GM19193 (cell line): Measurements from ENCODE around the gene VOPP1.

ENCODE experiments used
- POLR2A ChIP-seq: IDR thresholded peaks from 4 replicates; pipeline ENCODE4 v1.6.1; 2011; ENCODE audit not compliant: insufficient read depth, insufficient read length; ENCODE audit errors: extremely low read depth

The VOPP1 gene

DNA sequence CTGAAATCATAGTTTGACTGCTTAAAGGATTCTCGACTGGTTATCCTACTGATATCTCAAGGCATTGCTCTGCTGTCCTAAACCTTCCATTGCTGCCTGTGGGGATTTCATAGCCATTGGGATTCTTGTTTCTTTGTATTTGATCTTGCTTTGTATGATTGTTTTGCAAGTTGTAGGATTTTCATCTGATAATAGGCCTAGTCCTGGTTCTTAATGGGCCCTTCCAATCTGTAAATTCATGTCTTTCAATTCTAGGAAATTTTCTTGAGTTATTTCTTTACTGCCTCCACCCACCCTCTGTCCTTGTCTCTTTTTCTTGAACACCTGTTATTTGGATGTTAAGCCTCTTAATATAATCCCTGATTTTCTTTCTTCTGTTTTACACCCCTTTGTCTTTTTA is 134.9 kb downstream of the VOPP1 start:
- no peak for TF ChIP-seq POLR2A

DNA sequence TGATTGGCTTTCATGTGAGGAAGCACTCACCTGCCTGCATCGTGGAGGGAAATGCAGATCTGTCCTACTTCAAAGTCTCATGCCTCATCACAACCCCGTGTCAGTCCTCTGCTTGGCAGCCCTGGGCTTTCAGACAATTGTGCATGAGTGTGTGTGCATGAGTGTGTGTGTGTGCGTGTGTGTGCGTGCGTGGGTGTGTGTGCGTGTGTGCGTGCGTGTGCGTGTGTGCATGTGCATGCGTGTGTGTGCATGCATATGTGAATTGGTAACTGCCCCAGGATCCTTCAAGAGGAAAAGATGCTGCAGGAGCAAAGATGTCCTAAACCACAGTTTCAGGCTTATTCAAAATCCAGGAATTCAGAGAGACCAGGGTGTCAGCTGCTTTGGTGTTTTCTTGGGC is 135.8 kb downstream of the VOPP1 start:
- no peak for TF ChIP-seq POLR2A

DNA sequence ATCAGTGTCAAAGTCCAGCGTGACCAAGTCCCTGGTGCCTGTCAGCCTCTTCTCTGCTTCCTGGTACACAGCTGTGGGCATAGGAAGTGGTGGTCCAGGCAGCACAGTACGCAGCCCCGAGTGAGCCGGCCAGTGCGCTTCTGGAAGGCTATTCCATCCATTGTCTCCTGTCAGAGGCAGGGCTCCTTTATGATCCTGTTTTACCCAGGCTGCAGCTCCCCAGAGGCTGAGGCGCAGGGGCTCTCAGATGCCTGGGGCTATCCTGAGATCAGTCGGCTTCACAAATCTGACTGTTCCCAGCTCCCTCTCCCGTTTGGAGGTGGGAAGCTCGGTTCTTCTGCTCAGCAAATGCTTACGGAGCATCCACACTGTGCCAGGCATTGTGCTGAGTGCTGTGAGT is 136.8 kb downstream of the VOPP1 start:
- no peak for TF ChIP-seq POLR2A

DNA sequence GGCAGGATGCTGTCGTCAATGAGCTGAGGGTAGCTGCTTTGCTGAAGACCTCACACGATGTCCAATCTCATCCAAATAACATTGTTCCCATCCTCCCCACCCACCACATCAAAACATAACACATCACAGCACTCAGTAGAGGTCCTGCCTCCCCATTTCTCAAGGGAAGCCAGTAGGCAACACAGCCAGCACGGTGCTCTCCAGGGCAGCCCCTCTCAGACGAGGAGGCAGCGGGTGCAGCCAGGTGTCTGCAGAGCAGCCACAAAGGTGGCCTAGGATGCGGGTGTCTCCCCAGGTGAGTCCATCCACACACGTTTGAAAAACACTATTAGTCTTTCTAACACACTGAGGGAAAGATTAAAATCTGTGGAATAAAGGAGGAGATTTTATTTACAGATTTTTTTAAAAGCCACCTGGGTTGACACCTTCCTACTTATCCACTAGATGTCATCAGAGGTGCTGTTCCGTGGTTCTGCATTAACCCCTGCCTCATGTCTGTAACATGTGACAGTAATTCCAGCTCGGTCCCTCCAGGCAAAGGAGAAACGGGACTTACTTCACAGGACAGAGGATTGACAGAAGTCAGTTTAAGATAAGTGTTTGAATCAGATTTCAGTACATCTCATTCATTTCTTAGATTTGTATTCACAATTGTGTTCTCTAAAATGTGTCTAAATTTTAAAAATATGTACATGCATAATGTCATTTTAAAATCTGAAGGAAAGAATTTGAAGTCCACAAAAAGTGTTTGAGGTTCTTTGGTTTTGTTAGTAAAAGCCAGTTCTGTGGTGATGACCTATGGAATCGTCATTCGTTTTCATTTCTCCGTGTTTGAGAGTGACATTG is 139.1 kb downstream of the VOPP1 start:
- TF ChIP-seq POLR2A: no peak

DNA sequence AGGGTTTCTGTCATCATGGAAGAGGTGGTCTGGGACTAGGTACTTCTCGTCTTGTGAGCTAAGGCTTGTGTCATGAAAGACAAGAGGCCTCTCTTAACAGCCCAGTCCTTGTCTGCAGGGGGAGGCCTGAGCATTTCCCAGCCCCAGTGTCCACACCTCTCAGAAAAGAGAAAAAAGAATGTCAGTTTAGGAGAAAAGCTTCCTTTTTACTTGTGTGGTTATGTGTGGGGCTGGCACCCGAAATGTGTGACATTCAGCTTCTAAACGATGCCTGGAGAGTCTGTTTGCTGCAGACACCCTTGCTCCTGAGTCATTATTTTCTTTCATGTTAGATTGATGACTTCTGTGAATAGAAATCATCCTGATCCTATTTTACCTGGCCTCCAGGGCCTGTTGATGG is 139.8 kb downstream of the VOPP1 start:
- no peak for TF ChIP-seq POLR2A

DNA sequence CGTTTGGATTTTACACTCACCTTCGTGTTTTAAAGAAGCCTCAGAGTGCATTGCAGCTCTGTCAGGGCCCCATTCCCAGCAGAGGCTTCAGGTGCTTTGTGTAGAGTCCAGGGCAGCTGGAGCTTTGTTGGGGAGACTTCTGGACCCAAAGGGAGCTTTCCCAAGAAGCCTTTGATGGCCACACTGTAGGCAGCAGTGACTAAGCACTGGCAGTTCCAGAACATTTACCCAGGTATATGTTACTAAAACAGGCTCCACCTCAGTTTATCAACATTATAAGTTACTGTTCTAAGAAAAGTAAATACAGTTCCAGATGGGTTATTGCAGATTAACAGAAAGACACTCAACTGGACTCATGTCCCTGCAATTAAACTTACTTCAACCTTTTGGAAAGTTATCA is 140.4 kb downstream of the VOPP1 start:
- TF ChIP-seq POLR2A: no peak

DNA sequence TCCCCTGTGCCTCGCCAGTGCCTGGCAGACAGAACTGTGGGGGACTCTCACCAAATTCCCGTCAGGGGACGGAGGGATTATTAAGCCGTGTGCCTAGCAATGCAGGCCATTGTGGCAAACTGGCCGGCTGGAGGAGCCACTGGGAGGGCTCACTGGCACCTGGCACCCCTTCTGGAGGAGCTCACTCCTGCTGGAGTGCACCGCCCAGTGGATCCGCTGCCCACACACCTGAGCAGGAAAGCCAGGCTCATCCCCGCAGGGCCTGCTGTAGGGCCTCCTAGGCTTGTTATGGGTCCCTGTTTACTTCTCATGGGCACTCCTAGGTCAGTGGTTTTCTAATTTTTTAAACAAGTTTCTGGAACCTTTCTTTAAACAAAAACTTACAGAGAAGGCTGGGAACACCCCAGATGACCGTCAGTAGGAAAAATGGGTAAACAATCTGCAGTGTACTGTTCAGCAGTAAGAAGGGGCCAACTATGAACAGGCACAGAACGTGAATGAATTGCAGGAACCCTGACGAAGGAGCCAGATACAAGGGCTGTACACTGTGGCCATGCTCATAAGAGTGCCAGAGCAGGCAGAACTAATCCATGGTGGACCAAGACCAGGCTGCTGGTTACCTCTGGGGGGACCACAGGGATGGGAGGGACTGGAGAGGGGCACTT is 142.3 kb downstream of the VOPP1 start:
- no peak for TF ChIP-seq POLR2A

DNA sequence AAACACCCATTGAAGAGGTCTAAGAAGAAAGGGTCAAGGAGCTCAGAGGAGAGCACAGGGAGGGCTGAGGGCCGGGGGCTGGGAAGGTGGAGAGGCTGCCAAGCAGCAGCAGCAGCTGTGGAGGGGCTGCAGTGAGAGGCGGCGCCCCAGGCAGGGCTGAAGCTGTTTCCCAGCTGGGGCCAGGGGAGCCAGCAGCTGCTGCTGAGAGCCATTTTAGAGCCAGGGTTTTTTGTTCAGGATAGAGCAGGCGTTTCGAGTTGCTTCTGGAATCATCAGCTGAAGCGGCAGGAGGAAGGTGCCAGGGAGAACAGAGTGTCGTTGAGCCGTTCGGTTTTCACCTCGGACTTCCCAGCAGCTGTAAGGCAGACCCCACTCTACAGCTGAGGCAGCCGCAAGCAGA is 144.5 kb downstream of the VOPP1 start:
- no peak for TF ChIP-seq POLR2A

DNA sequence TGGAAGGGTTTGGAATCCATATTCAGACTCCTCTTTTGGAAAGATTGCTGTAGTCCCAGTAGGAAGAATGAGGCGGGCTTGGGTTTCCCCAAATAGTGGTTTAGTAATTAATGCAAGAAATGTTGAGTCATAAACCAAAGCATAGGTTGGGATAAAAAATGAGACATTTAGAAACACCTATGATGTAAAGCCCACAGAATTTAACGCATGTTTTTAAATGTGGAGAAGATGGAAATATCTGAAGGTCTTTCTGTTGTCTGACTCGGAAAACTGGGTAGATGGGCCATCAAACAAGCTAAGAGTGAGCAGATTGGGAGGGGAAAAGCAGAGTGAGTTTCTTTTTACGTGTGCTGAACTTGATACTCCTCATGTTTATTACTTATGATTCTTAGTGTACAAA is 145.0 kb downstream of the VOPP1 start:
- TF ChIP-seq POLR2A: no peak

DNA sequence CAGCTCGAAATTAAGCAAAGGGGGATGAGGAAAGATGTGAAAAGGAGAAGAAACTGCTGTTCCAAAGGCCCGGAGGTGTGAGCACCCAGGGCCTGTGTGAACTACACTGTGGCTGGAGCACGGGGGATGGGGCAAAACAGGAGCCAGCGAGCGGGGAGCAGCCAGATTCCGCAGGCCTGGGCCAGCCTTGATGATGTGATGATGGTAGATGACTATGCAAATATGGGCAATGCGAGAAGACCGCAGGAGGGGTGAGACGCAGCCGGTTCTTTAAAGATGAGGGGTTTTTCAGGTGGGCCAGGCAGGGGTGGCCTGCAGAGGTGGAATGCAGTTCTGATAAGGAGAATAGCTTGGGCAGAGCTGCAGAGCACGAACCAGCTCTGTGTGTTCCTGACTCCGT is 145.6 kb downstream of the VOPP1 start:
- no peak for TF ChIP-seq POLR2A

DNA sequence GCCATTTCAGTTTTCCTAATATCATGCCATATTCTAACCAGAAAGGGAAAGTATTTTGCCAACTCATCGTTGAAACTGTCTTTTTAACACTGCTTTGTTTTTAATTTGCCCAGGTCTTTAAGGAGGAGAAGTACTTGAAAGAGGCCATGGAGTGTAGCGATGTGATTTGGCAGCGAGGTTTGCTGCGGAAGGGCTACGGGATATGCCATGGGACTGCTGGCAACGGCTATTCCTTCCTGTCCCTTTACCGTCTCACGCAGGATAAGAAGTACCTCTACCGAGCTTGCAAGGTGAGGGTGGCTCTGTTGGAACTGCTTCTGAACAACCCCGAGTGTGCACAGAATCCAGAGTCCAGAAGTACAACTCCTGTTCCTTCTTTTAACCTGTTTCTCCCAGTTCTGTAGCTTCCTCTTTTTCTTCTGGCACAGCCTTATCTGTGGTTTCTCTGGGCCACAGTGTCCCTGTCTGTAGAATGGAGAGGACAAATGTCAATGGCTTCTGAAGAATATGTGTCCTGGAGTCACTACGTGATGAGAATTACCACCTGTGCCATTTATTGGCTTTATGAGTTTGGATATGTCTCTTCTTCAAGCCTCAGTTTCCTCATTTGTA is 147.1 kb downstream of the VOPP1 start:
- no peak for TF ChIP-seq POLR2A

DNA sequence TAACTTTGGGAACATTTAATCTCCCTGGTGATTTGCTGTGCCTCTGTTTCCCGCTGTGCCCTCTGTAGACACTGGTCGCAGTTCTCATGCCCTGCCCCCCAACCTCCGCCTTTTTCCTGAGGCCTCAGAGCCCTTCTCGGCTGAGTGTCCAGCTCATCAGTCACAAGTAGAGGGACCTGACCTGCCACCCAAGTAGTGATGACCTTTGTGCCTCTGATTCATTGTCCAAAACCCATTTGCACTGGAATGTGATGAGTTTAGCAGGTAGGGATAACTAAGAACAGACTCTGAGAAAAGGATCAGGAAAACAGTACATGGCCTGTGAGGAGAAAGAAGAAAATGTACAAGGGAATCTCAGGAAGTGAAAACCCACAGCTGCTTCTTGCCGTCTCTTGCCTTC is 148.4 kb downstream of the VOPP1 start:
- no peak for TF ChIP-seq POLR2A

DNA sequence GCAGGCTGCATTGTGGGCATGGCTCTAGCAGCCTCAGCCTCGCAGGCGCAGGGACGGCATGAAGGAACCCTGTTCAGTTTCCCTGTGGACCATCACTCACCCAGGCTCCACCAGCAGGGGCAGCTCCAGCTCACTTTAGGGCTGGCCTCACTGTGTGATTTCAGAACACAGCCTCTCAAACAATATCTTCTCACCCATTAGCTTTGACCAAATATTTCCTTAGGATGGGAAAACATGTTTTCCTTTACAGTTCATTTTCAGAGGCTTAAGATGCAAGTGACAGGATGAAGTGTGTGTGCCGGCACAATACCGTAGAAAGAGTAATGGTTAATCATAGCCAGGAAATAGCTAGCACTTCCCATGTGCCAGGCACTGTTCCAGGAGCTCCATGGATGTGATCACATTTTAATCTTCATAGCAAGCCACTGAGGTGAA is 149.0 kb downstream of the VOPP1 start:
- no peak for TF ChIP-seq POLR2A
